Kasumi-1 (cell line): ENCODE results near the gene RFXAP.
A peak's percentile ranks its signal among the peaks of the same experiment; 100 is the strongest.

Experiments used
- DNase-seq, 2 experiments: peaks; one replicate each; lab custom pipeline; 2025; lab: John Stamatoyannopoulos, UW

The RFXAP gene

GRCh38 chr13:36817996-36818803 lies 822 bp upstream of the RFXAP start:
- DNase-seq: no peak

GRCh38 chr13:36819739-36820090 lies 693 bp downstream of the RFXAP start:
- DNase-seq: peak; percentile 3 to 16

- DNase-seq: no peak
These were observed 1.2 kb downstream of the RFXAP start for GRCh38 chr13:36820222-36820621.

GRCh38 chr13:36822785-36823184 lies 3.8 kb downstream of the RFXAP start:
- DNase-seq: no peak

GRCh38 chr13:36829753-36830152 lies 10.7 kb downstream of the RFXAP start:
- DNase-seq: no peak

- no peak for DNase-seq
These were observed 12.3 kb downstream of the RFXAP start for GRCh38 chr13:36831291-36831690.

GRCh38 chr13:36834299-36834698 lies 15.3 kb downstream of the RFXAP start:
- DNase-seq: no peak

GRCh38 chr13:36837354-36838092 lies 18.5 kb downstream of the RFXAP start:
- DNase-seq: no peak

- DNase-seq: no peak
These were observed 20.3 kb downstream of the RFXAP start for GRCh38 chr13:36839281-36839680.

GRCh38 chr13:36839981-36840380 lies 21.0 kb downstream of the RFXAP start:
- DNase-seq: no peak

- DNase-seq: no peak
These were observed 21.8 kb downstream of the RFXAP start for GRCh38 chr13:36840718-36841250.

GRCh38 chr13:36841391-36841790 lies 22.4 kb downstream of the RFXAP start:
- no peak for DNase-seq

- no peak for DNase-seq
These were observed 28.6 kb downstream of the RFXAP start for GRCh38 chr13:36847606-36848005.

- DNase-seq: no peak
These were observed 29.4 kb downstream of the RFXAP start for GRCh38 chr13:36848199-36848982.

GRCh38 chr13:36850790-36851438 lies 31.9 kb downstream of the RFXAP start:
- DNase-seq: peak; percentile 5 to 6

GRCh38 chr13:36857253-36857652 lies 38.2 kb downstream of the RFXAP start:
- no peak for DNase-seq

- peak; percentile 42 to 55 for DNase-seq
These were observed 39.3 kb downstream of the RFXAP start for GRCh38 chr13:36858290-36858689.

GRCh38 chr13:36859259-36859658 lies 40.2 kb downstream of the RFXAP start:
- no peak for DNase-seq

GRCh38 chr13:36862002-36862685 lies 43.1 kb downstream of the RFXAP start:
- DNase-seq: no peak

GRCh38 chr13:36862722-36863121 lies 43.7 kb downstream of the RFXAP start:
- no peak for DNase-seq

GRCh38 chr13:36865265-36865664 lies 46.2 kb downstream of the RFXAP start:
- DNase-seq: no peak
